Keratinocyte (primary cell): ENCODE data around the gene SLC6A8.

Source experiments
- CTCF ChIP-seq, 3 experiments: IDR thresholded peaks in 1 of 3; conservative IDR thresholded peaks in 1 of 3; optimal IDR thresholded peaks in 1 of 3; 2 replicates in 2 of 3; 3 replicates in 1 of 3; pipeline versions ENCODE3 to v1.5.1; 2011; ENCODE audit warnings: low read length in 3 of 3, mild to moderate bottlenecking in 3 of 3, moderate library complexity in 2 of 3, control low read depth in 1 of 3, inconsistent platforms in 1 of 3; ENCODE audit not compliant: insufficient read depth in 2 of 3; ENCODE audit errors: extremely low read depth in 1 of 3
- EZH2 ChIP-seq: IDR thresholded peaks from one replicate; pipeline ENCODE4 v1.6.1; 2012; ENCODE audit warnings: inconsistent platforms, mild to moderate bottlenecking, low read length, moderate library complexity

DNA sequence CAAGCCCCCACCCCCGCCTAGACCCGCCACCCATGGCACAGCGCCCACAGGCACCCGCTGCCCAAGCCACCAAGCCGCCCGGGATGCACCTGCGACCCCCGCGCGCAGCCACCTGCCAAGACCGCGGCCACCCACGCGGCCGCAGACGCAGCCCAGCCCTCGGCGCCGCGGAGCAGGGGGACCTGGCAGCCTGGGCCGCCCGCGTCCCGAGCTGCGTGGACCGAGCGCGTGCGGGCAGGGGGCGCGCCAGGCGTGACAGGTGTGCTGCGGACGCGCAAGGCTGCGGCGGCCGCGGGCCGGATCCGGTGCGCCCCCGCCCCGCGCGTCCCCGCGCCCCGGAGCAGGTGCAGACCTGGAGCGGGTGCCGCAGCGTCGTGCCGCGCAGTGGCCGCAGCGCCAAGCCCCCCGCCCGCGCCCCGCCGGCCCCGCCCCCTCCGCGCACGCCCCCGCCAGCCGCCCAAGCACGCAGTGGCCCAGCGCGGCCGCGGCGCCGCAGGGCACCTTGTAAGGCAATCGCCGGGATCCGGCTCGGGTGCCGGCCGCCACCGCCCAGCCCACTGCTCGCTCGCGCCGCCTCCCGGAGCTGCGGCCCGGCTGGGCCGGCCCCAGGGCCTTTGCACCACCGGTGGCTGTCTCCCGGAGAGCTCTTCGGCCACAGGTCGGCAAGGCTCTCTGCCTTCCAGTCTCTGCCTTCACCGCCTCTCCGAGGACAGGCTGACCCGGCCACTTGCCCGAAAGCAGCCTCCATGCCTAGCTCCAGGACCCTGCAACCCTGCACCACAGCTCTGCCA, 14.1 kb upstream of the SLC6A8 start, which contains the start of gene PNCK:
- TF ChIP-seq EZH2 (no peak), CTCF (optimal IDR thresholded peaks at IDR 0.05 in 1 of 3, IDR thresholded peaks at IDR 0.05 in 1 of 3, conservative IDR thresholded peaks at IDR 0.05 in 1 of 3; ENCODE audit: extremely low read depth in 1 of 3, insufficient read depth in 2 of 3, low read length in 3 of 3) (no peak)
